ENCODE data around the gene DVL3. TPM values are rescaled to one million over a fixed set of nuclear protein-coding genes. Genes with fewer than 3 reads are reported as not detected.
A peak's percentile ranks its signal among the peaks of the same experiment; 100 is the strongest.

DVL3 gene
- total RNA-seq, 2 experiments from 2014 or later = 30.0 to 31.7 TPM

DNA sequence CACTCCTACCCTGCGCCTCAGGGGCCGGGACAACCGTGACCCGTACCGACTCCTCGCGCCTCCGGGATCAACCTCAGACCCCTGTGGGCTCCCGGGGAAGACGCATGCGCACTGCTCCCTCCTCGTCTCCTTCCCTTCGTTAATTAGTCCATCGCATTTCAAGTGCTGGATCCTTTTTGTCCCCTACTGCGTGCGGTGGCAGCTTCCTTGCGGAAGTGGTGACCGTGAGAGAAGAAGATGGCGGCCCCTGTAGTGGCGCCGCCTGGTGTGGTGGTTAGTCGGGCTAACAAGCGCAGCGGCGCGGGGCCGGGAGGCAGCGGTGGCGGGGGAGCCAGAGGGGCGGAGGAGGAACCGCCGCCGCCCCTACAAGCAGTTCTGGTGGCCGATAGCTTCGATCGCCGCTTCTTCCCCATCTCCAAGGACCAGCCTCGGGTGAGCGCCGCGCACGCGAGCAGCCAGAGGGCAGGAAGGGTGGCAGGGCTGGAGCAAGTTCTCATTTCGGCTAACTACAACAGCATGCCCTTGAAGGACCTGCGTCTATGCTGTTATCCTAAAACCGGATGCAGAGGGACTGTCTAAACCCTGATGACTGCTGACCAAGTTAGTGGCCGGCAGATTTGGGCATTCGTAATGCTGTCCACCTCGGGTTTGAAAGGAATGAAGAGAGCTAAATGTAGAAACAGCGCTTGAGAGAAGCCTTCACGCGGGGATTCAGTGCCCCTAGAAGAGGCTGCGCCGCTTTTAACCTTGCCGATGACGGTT is 19.8 kb upstream of the DVL3 start, which contains the start of gene EIF2B5:
Gene EIF2B5 (plus strand): TSS at position 210 of the 762 bp plus-strand sequence. CDS start 28 bp downstream, at position 238.
- Mint-ChIP-seq H3K27me3 (no peaks in the 10 kb centered on the region), H3K9me3 (no peaks in the 10 kb centered on the region), H3K27ac (peak within 1 kb of the TSS; percentile 97), H3K4me3 (peak within 1 kb of the TSS; percentile 99), H3K36me3 (ENCODE audit: low read depth) (peaks cover 47% of the 10 kb centered on the region), H3K4me1 (ENCODE audit: low read depth) (peaks cover 50% of the 10 kb centered on the region)
- intact Hi-C loops (cut with DNase I, micrococcal nuclease) = loop anchor here (2.0 to 5.0 kb wide), 6 partner anchors 37 to 253 kb away; partner anchors contain the start of genes ABCF3 (in 2 of the 2), ABCC5 (in 1 of the 2), ALG3 (in 1 of the 2) and EEF1AKMT4 (in 1 of the 2)
- Histone ChIP-seq H3K27me3 (ENCODE audit: control insufficient read depth in 1 of 2, insufficient read depth in 2 of 2, low read length in 2 of 2) (no peaks in the 10 kb centered on the region), H3K27ac (ENCODE audit: low read depth in 1 of 2, low read length in 2 of 2) (peak within 1 kb of the TSS; percentile 71 to 76), H3K9me3 (ENCODE audit: control insufficient read depth in 1 of 2, insufficient read depth in 1 of 2, low read length in 2 of 2) (no peaks in the 10 kb centered on the region), H3K4me1 (ENCODE audit: insufficient read depth, low read length) (peaks cover 29% of the 10 kb centered on the region), H3K4me3 (ENCODE audit: low read length) (peak within 1 kb of the TSS; percentile 99), H3K36me3 (ENCODE audit: insufficient read depth, low read length) (peaks cover 20% of the 10 kb centered on the region)
- ATAC-seq (ENCODE audit: poor library complexity) = peak; percentile 88
- TF ChIP-seq, protein P1, sequence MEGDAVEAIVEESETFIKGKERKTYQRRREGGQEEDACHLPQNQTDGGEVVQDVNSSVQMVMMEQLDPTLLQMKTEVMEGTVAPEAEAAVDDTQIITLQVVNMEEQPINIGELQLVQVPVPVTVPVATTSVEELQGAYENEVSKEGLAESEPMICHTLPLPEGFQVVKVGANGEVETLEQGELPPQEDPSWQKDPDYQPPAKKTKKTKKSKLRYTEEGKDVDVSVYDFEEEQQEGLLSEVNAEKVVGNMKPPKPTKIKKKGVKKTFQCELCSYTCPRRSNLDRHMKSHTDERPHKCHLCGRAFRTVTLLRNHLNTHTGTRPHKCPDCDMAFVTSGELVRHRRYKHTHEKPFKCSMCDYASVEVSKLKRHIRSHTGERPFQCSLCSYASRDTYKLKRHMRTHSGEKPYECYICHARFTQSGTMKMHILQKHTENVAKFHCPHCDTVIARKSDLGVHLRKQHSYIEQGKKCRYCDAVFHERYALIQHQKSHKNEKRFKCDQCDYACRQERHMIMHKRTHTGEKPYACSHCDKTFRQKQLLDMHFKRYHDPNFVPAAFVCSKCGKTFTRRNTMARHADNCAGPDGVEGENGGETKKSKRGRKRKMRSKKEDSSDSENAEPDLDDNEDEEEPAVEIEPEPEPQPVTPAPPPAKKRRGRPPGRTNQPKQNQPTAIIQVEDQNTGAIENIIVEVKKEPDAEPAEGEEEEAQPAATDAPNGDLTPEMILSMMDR (IDR thresholded peaks at IDR 0.05) = peak; percentile 31
- CTCF ChIA-PET = interaction anchor here (0.7 to 1.5 kb wide), 5 partner anchors 10 to 251 kb away, joined by 3 to 5 read pairs (median 4); partner anchors contain the start of genes DVL3 and PARL
- peak; percentile 72 to 95 (median 82) for DNase-seq
- POLR2A ChIA-PET = interaction anchor here (0.6 to 3.2 kb wide), 14 partner anchors 9 to 390 kb away, joined by 3 to 18 read pairs (median 4); partner anchors contain the start of genes ABCC5, ABCF3, AP2M1 and DVL3

DNA sequence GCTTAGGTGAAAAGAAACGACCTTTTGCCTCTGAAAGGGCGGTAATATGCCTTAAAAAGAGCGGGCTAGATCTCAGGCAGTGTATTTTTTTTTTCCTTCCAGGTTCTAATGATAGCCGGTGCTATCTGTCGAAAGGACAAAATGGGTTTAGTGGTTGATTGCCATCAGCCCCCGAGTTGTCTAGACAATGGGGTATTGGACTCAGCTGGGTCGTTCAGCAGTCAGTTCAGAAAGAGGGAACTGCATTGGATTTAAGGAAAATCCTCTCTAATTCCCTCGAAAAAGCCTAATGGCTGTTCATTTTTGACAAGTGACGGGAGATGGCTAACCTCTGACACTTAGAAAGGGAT is 19.3 kb upstream of the DVL3 start:
- Histone ChIP-seq H3K4me3 (ENCODE audit: low read length) (peak overlapping the region; percentile 99), H3K36me3 (ENCODE audit: insufficient read depth, low read length) (peaks cover 25% of the 10 kb centered on the region), H3K4me1 (ENCODE audit: insufficient read depth, low read length) (peaks cover 29% of the 10 kb centered on the region), H3K9me3 (ENCODE audit: control insufficient read depth in 1 of 2, insufficient read depth in 1 of 2, low read length in 2 of 2) (no peaks in the 10 kb centered on the region), H3K27ac (ENCODE audit: low read depth in 1 of 2, low read length in 2 of 2) (peak overlapping the region; percentile 71 to 76), H3K27me3 (ENCODE audit: control insufficient read depth in 1 of 2, insufficient read depth in 2 of 2, low read length in 2 of 2) (no peaks in the 10 kb centered on the region)
- intact Hi-C loops (cut with DNase I, micrococcal nuclease) = loop anchor here (2.0 to 5.0 kb wide), 7 partner anchors 19 to 254 kb away; partner anchors contain the start of genes ABCF3 (in 2 of the 2), ABCC5 (in 1 of the 2), ALG3 (in 1 of the 2) and DVL3 (in 1 of the 2)
- peaks cover 50% of the 10 kb centered on the region for H3K4me1 Mint-ChIP-seq (ENCODE audit: low read depth)
- TF ChIP-seq, protein P1 (IDR thresholded peaks at IDR 0.05) = no peak
- H3K27ac Mint-ChIP-seq = peak overlapping the region; percentile 97
- peaks cover 53% of the 10 kb centered on the region for H3K36me3 Mint-ChIP-seq (ENCODE audit: low read depth)
- no peaks in the 10 kb centered on the region for H3K9me3 Mint-ChIP-seq
- ChIA-PET CTCF (interaction anchor here (1.2 to 1.5 kb wide), 3 partner anchors 10 to 91 kb away, joined by 3 to 5 read pairs (median 4); partner anchors contain the start of gene DVL3), POLR2A (interaction anchor here (0.8 to 3.2 kb wide), 9 partner anchors 11 to 389 kb away, joined by 3 to 18 read pairs (median 6); partner anchors contain the start of genes ABCC5, ABCF3, AP2M1 and DVL3)
- DNase-seq (no peak), ATAC-seq (ENCODE audit: poor library complexity) (no peak)
- H3K27me3 Mint-ChIP-seq = no peaks in the 10 kb centered on the region
- H3K4me3 Mint-ChIP-seq = peak overlapping the region; percentile 99

DNA sequence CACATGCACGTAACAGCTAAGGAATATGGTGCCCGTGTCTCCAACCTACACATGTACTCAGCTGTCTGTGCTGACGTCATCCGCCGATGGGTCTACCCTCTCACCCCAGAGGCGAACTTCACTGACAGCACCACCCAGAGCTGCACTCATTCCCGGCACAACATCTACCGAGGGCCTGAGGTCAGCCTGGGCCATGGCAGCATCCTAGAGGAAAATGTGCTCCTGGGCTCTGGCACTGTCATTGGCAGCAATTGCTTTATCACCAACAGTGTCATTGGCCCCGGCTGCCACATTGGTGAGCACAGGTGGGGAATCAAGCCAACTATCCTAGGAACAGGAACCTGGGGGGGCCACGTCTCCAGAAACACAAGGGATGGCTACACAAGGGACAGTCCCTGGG is 14.7 kb upstream of the DVL3 start:
- peaks cover 71% of the 10 kb centered on the region for H3K36me3 ChIP-seq (ENCODE audit: insufficient read depth, low read length)
- H3K27ac Mint-ChIP-seq = no peak overlapping the region
- intact Hi-C loops (cut with DNase I, micrococcal nuclease) = loop anchor here in 1 of 2 experiments (10.0 kb wide), 2 partner anchors 374 to 404 kb away; no protein-coding TSS in a partner anchor
- no peak overlapping the region for H3K27ac ChIP-seq (ENCODE audit: low read depth in 1 of 2, low read length in 2 of 2)
- peaks cover 16% of the 10 kb centered on the region for H3K4me1 ChIP-seq (ENCODE audit: insufficient read depth, low read length)
- TF ChIP-seq, protein P1 (IDR thresholded peaks at IDR 0.05) = no peak
- peaks cover 84% of the 10 kb centered on the region for H3K36me3 Mint-ChIP-seq (ENCODE audit: low read depth)
- no peaks in the 10 kb centered on the region for H3K27me3 ChIP-seq (ENCODE audit: control insufficient read depth in 1 of 2, insufficient read depth in 2 of 2, low read length in 2 of 2)
- ATAC-seq (ENCODE audit: poor library complexity) = no peak
- ChIA-PET CTCF (no interaction called here), POLR2A (no interaction called here)
- H3K9me3 Mint-ChIP-seq = no peaks in the 10 kb centered on the region
- no peaks in the 10 kb centered on the region for H3K27me3 Mint-ChIP-seq
- peaks cover 27% of the 10 kb centered on the region for H3K4me1 Mint-ChIP-seq (ENCODE audit: low read depth)
- H3K4me3 Mint-ChIP-seq = peak overlapping the region; percentile 39
- DNase-seq = no peak
- H3K4me3 ChIP-seq (ENCODE audit: low read length) = no peak overlapping the region
- no peaks in the 10 kb centered on the region for H3K9me3 ChIP-seq (ENCODE audit: control insufficient read depth in 1 of 2, insufficient read depth in 1 of 2, low read length in 2 of 2)

All from CD4-positive, alpha-beta T cell (primary cell).